K562 (cell line): ENCODE data around the gene RGS14. TPM values are rescaled to one million over a fixed set of nuclear protein-coding genes. Genes with fewer than 3 reads are reported as not detected.
A peak's percentile ranks its signal among the peaks of the same experiment; 100 is the strongest.

Source experiments
- ATAC-seq: fragments of 200-7000 bp; cut with Tn5 transposase; 3 replicates; pipeline ENCODE4 v1.9.1; 2020; ENCODE audit warnings: moderate library complexity
- BruUV-seq: library from RNA; stranded (reverse); fragments of 400-500 nt; replicated peaks from 2 replicates; lab custom pipeline; 2021; lab: Mats Ljungman, UMichigan
- CTCF ChIA-PET: fragments of 300-600 bp; formaldehyde crosslinking; extraction: SDS; loops from one replicate; lab custom pipeline; 2021; ENCODE audit warnings: low intra/inter-chr PET ratio; lab: Yijun Ruan, JAX
- POLR2A ChIA-PET: fragments of 300-600, 350-650 bp; sonication (Branson Sonifier 250); formaldehyde crosslinking; extraction: SDS; loops from one replicate; lab custom pipeline; 2021; ENCODE audit warnings: antibody characterized with exemption, inconsistent platforms; lab: Yijun Ruan, JAX
- DNase-seq, 4 experiments: peaks; one replicate each; pipeline versions ENCODE4 v3.0.0 to v3.0.0-alpha.2; 2011 to 2018; ENCODE audit warnings: low spot score in 3 of 4, mixed read lengths in 3 of 4; ENCODE audit errors: extremely low read depth in 1 of 4
- FAIRE-seq: peaks from 2 replicates; lab custom pipeline; 2011; peaks lifted over from hg19 to GRCh38; lab: Jason Lieb, UNC
- H2AFZ ChIP-seq: 2 replicates; pipeline ENCODE4 v1.6.0; 2011; ENCODE audit warnings: low read depth, low read length, control low read depth, inconsistent platforms
- H3K27ac ChIP-seq: fragments of 200-600 bp; 3 replicates; pipeline ENCODE4 v1.8.0; 2011; ENCODE audit warnings: low read depth, mild to moderate bottlenecking, control low read depth, inconsistent platforms, low read length, moderate library complexity, mixed read lengths; ENCODE audit errors: extremely low read depth
- H3K27me3 ChIP-seq, 2 experiments: fragments of 300-600 bp in 1 of 2; 2 replicates in 1 of 2; 3 replicates in 1 of 2; pipeline versions ENCODE4 v1.6.0 to v1.8.0; 2011; ENCODE audit warnings: inconsistent platforms in 2 of 2, low read length in 2 of 2, mild to moderate bottlenecking in 1 of 2, mixed read lengths in 1 of 2, moderate library complexity in 1 of 2; ENCODE audit not compliant: control insufficient read depth in 2 of 2, insufficient read depth in 2 of 2
- H3K36me3 ChIP-seq: fragments of 300-600 bp; 3 replicates; pipeline ENCODE4 v1.8.0; 2011; ENCODE audit warnings: mild to moderate bottlenecking, low read length, inconsistent platforms; ENCODE audit not compliant: control insufficient read depth, insufficient read depth
- H3K4me1 ChIP-seq, 2 experiments: fragments of 200-600 bp in 1 of 2; replicated peaks in 1 of 2; 2 replicates in 1 of 2; 3 replicates in 1 of 2; pipeline versions ENCODE4 v1.5.1 to v1.8.0; 2011; ENCODE audit warnings: inconsistent platforms in 2 of 2, low read length in 2 of 2, mild to moderate bottlenecking in 1 of 2, mixed read lengths in 1 of 2, moderate library complexity in 1 of 2; ENCODE audit not compliant: control insufficient read depth in 2 of 2, insufficient read depth in 2 of 2
- H3K4me2 ChIP-seq: 2 replicates; pipeline ENCODE4 v1.6.1; 2011; ENCODE audit warnings: low read length, control low read depth, inconsistent platforms, mixed read lengths; ENCODE audit not compliant: insufficient read depth
- H3K4me3 ChIP-seq: fragments of 200-600 bp; sonication (generic), shearing (Covaris generic); 2 replicates; pipeline ENCODE4 v1.5.1; 2016; ENCODE audit warnings: control low read depth, inconsistent platforms
- H3K79me2 ChIP-seq: fragments of 200-600 bp; 3 replicates; pipeline ENCODE4 v1.8.0; 2011; ENCODE audit warnings: low read length, inconsistent platforms; ENCODE audit not compliant: control insufficient read depth, insufficient read depth
- H3K9ac ChIP-seq, 2 experiments: 2 replicates each; pipeline versions ENCODE4 v1.6.0 to v1.6.1; 2011; ENCODE audit warnings: low read depth in 2 of 2, low read length in 2 of 2, control low read depth in 1 of 2, inconsistent platforms in 1 of 2, mild to moderate bottlenecking in 1 of 2, mixed read lengths in 1 of 2; ENCODE audit not compliant: insufficient read depth in 1 of 2
- H3K9me1 ChIP-seq: one replicate; pipeline ENCODE4 v1.6.0; 2011; ENCODE audit warnings: inconsistent platforms, mild to moderate bottlenecking, low read length, moderate library complexity; ENCODE audit not compliant: control insufficient read depth, insufficient read depth
- H3K9me3 ChIP-seq: replicated peaks from 2 replicates; pipeline ENCODE4 v1.5.1; 2011; ENCODE audit warnings: low read depth, low read length, inconsistent platforms; ENCODE audit not compliant: control insufficient read depth, insufficient read depth
- H4K20me1 ChIP-seq: replicated peaks from 2 replicates; pipeline ENCODE4 v1.6.1; 2011; ENCODE audit warnings: low read length, inconsistent platforms, mixed read lengths; ENCODE audit not compliant: control insufficient read depth, insufficient read depth
- RBFOX2 ChIP-seq: fragments of 200-400 bp; formaldehyde crosslinking; IDR thresholded peaks from 2 replicates; pipeline ENCODE4 v1.6.1; 2017; ENCODE audit warnings: low read depth, mild to moderate bottlenecking, low read length, moderate library complexity
- TCF7L2 ChIP-seq: fragments of 150-350 bp; IDR thresholded peaks from 2 replicates; pipeline ENCODE4 v1.6.1; 2016; ENCODE audit warnings: low read depth, mild to moderate bottlenecking, low read length, moderate library complexity
- WGBS: fragments of 100-300 bp; shearing (Covaris generic); methylation state at CpG from one replicate; pipeline ENCODE4 v1.1.6; 2016; ENCODE audit warnings: low coverage, mixed read lengths; ENCODE audit not compliant: insufficient coverage; ENCODE audit errors: missing lambda C conversion rate; 5-methylcytosine and 5-hydroxymethylcytosine counted together
- in situ Hi-C: fragments of 300-500 bp; cut with MboI; formaldehyde crosslinking; loops from 4 replicates; pipeline ENCODE4 v1.15.0; 2018; ENCODE audit warnings: inconsistent platforms, mixed read lengths
- intact Hi-C: fragments of 100-400 bp; cut with micrococcal nuclease; formaldehyde crosslinking; loops from 2 replicates; pipeline ENCODE4 v1.14.2; 2022
- polyA plus RNA-seq, 8 experiments: library from polyadenylated mRNA; depleted of rRNA in 4 of 8; stranded (reverse) in 5 of 8; unstranded in 3 of 8; fragments of >200 nt; fragmentation: Nextera tagmentation in 2 of 8; fragmentation: Illumina TruSeq in 1 of 8; extraction: Ambion mirVana in 2 of 8; extraction: Trizol in 1 of 8; gene quantifications; 2 replicates each; pipeline versions ENCODE4 v1.2.1 to v1.2.3, GENCODE V29; 2011 to 2014; ENCODE audit warnings: inconsistent platforms in 1 of 8, missing spikeins in 1 of 8
- total RNA-seq, 7 experiments: library from RNA; depleted of rRNA in 6 of 7; stranded (reverse); fragments of >200 nt in 6 of 7; fragmentation: Illumina TruSeq in 2 of 7; extraction: Trizol in 2 of 7; gene quantifications; 2 replicates each; pipeline versions ENCODE4 v1.2.1 to v1.2.3, GENCODE V29; 2011 to 2021; ENCODE audit warnings: low replicate concordance in 1 of 7
- TF ChIP-seq, protein P1 (sequence below): sonication (generic); formaldehyde crosslinking; IDR thresholded peaks from 2 replicates; pipeline ENCODE4 v1.8.1; 2023; ENCODE audit warnings: mild to moderate bottlenecking, missing genetic modification reagents

The RGS14 gene
- total and polyA plus RNA-seq, 9 of the 15 experiments (the other 6 are each of a cell fraction or from before 2014, with no cell fraction given), result 0.28 to 75.9 (median 34.5) TPM

DNA sequence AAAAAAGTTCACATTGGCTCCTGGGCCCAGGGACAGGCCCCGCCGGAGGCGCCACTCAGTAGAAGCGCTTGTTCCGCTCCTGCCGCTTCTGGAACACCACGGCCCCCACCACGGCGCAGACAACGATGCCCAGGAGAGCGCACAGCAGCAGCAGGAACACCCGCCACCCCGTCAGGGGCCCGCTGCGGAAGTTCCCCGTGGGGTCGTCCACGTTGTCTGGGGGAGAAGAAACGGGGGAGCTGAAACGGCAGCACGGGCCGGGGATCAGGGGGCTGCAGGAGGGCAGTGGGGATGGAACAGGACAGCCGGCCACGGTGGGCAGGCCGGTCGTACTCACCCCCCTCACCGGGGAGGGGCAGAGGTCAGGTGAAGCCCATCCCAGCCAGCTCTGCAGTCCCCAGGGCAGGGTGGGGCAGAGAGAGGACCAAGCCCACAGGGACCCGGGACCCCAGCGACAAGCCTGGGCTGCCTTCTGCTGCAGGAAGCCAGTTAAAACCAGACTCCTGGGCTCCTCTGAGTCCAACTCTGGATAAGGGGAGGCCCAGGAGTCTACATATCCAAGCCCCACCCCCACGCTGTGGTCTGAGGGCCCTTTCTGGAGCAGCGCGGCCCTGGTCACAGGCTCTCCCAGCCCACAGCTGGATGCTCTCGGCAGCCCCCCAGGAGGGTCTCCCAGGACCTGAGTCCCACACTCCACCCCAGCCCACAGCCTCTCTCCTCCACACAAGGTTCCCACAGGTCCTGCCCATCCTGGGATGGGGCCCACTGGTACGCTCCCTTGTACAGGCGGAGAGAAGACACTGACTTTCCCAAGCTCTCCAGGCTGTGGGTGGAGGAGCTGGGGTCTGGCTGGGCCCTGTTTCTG is 25.5 kb upstream of the RGS14 start:
- POLR2A ChIA-PET, result interaction anchor here (0.7 to 1.7 kb wide), 6 partner anchors 13 to 339 kb away, joined by 3 to 5 read pairs (median 4); partner anchors contain the start of gene LMAN2
- in situ Hi-C loops (no loop called here), intact Hi-C loops (no loop called here)
- Histone ChIP-seq H3K4me3 (no peak overlapping the region), H3K79me2 (no peaks in the 10 kb centered on the region), H3K9ac (no peak overlapping the region; a peak in 1 of 4 replicates), H3K4me2 (no peak overlapping the region), H3K27me3 (no peaks in the 10 kb centered on the region), H4K20me1 (no peaks in the 10 kb centered on the region), H3K9me1 (no peaks in the 10 kb centered on the region), H3K9me3 (no peaks in the 10 kb centered on the region), H3K4me1 (peaks cover 0 to 7% of the 10 kb centered on the region in 2 experiments; a peak in 1 of 5 replicates), H3K36me3 (peaks cover 84% of the 10 kb centered on the region; the same call in 2 of the 3 replicates), H3K27ac (no peak overlapping the region), H2AFZ (no peak overlapping the region)
- DNase-seq (no peak), FAIRE-seq (no peak), ATAC-seq (no peak)
- no peak for TF ChIP-seq TCF7L2
- peak; percentile 22; the same call in 1 of the 2 replicates for TF ChIP-seq RBFOX2
- TF ChIP-seq, protein P1, sequence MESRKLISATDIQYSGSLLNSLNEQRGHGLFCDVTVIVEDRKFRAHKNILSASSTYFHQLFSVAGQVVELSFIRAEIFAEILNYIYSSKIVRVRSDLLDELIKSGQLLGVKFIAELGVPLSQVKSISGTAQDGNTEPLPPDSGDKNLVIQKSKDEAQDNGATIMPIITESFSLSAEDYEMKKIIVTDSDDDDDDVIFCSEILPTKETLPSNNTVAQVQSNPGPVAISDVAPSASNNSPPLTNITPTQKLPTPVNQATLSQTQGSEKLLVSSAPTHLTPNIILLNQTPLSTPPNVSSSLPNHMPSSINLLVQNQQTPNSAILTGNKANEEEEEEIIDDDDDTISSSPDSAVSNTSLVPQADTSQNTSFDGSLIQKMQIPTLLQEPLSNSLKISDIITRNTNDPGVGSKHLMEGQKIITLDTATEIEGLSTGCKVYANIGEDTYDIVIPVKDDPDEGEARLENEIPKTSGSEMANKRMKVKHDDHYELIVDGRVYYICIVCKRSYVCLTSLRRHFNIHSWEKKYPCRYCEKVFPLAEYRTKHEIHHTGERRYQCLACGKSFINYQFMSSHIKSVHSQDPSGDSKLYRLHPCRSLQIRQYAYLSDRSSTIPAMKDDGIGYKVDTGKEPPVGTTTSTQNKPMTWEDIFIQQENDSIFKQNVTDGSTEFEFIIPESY (CRISPR knock-in tag), result peak; percentile 37; the same call in 1 of the 2 replicates
- WGBS, result 96% methylated on average over 26 of the region's 35 CpGs
- BruUV-seq, result no TSS peak
- CTCF ChIA-PET, result no interaction called here
